GM21529 (cell line): ENCODE data around the gene ITLN1.

ENCODE experiments used
- ATAC-seq: cut with Tn5 transposase; IDR thresholded peaks from one replicate; pipeline ENCODE4 v1.9.1; 2021; ENCODE audit not compliant: unreplicated experiment

Gene ITLN1

GRCh38 chr1:160858507-160858906, 26.5 kb downstream of the ITLN1 start:
- ATAC-seq: no peak

GRCh38 chr1:160858097-160858496, 26.9 kb downstream of the ITLN1 start:
- ATAC-seq: no peak

GRCh38 chr1:160855181-160855981, 29.6 kb downstream of the ITLN1 start:
- peak; percentile 84 for ATAC-seq

- ATAC-seq: no peak
Measured at GRCh38 chr1:160853754-160854153, 31.2 kb downstream of the ITLN1 start.

GRCh38 chr1:160853014-160853413, 32.0 kb downstream of the ITLN1 start:
- no peak for ATAC-seq

- no peak for ATAC-seq
Measured at GRCh38 chr1:160850993-160851392, 34.0 kb downstream of the ITLN1 start.

GRCh38 chr1:160850541-160850940, 34.4 kb downstream of the ITLN1 start:
- ATAC-seq: no peak

- ATAC-seq: no peak
Measured at GRCh38 chr1:160846281-160846680, 38.7 kb downstream of the ITLN1 start.

- ATAC-seq: no peak
Measured at GRCh38 chr1:160844447-160845232, 40.3 kb downstream of the ITLN1 start.

GRCh38 chr1:160841079-160841478, 43.9 kb downstream of the ITLN1 start:
- no peak for ATAC-seq

GRCh38 chr1:160839746-160840145, 45.2 kb downstream of the ITLN1 start:
- ATAC-seq: no peak

GRCh38 chr1:160838888-160839287, 46.1 kb downstream of the ITLN1 start:
- no peak for ATAC-seq

- ATAC-seq: peak; percentile 81
Measured at GRCh38 chr1:160837558-160838205, 47.3 kb downstream of the ITLN1 start.

- ATAC-seq: no peak
Measured at GRCh38 chr1:160836981-160837557, 47.9 kb downstream of the ITLN1 start.

- no peak for ATAC-seq
Measured at GRCh38 chr1:160836561-160836960, 48.4 kb downstream of the ITLN1 start.

- ATAC-seq: no peak
Measured at GRCh38 chr1:160835751-160836150, 49.2 kb downstream of the ITLN1 start.

- ATAC-seq: no peak
Measured at GRCh38 chr1:160834945-160835565, 49.9 kb downstream of the ITLN1 start.

GRCh38 chr1:160830321-160831153, 54.4 kb downstream of the ITLN1 start:
- ATAC-seq: no peak

- ATAC-seq: no peak
Measured at GRCh38 chr1:160829766-160830165, 55.2 kb downstream of the ITLN1 start.

GRCh38 chr1:160827418-160827817, 57.6 kb downstream of the ITLN1 start:
- ATAC-seq: no peak
